ENCODE results near the gene NMRK1.

DNA sequence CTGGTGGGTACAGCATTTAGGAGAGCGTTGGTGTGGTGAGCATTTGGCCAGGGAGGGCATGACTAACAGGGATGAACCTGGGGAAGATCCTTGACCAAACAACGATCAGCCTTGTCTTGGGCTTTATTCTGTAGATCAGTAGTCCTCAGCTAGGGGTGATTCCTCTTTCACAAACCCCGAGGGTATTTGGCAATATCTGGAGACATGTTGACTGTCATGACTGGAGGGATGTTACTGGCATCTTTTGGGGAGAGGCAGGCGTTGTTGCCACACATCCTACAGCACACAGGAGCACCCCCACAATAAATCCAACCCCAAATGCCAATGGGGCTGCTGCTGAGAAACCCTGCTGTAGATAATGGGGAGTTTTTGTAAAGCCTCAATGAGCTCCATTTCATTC lies 44.3 kb upstream of the NMRK1 start:
- TF ChIP-seq, protein P1, sequence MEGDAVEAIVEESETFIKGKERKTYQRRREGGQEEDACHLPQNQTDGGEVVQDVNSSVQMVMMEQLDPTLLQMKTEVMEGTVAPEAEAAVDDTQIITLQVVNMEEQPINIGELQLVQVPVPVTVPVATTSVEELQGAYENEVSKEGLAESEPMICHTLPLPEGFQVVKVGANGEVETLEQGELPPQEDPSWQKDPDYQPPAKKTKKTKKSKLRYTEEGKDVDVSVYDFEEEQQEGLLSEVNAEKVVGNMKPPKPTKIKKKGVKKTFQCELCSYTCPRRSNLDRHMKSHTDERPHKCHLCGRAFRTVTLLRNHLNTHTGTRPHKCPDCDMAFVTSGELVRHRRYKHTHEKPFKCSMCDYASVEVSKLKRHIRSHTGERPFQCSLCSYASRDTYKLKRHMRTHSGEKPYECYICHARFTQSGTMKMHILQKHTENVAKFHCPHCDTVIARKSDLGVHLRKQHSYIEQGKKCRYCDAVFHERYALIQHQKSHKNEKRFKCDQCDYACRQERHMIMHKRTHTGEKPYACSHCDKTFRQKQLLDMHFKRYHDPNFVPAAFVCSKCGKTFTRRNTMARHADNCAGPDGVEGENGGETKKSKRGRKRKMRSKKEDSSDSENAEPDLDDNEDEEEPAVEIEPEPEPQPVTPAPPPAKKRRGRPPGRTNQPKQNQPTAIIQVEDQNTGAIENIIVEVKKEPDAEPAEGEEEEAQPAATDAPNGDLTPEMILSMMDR (IDR thresholded peaks at IDR 0.05) = no peak
- TF ChIP-seq ZFX (IDR thresholded peaks at IDR 0.05; ENCODE audit: borderline replicate concordance) = no peak
